ENCODE data around the gene FRMD4A.

FRMD4A gene

DNA sequence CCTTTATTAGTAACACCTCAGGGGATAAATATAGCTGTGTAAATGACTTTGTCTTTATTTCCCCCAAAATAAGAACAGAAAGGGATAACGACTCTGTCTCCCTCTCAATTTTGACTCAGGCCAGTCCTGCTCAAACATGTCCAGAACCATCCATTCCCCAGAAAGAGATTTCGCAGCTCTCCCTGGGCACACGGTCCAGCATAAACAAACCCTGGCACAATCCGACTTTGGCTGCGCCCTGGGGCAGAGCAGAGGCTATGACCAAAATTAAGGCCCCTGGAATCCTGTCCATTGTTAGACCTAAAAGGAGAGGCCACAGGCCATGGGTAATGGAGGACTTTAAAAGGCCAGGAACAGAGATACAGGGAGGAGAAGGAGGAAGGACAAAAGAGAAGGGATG is 644.8 kb downstream of the FRMD4A start:
- no peak for DNase-seq

DNA sequence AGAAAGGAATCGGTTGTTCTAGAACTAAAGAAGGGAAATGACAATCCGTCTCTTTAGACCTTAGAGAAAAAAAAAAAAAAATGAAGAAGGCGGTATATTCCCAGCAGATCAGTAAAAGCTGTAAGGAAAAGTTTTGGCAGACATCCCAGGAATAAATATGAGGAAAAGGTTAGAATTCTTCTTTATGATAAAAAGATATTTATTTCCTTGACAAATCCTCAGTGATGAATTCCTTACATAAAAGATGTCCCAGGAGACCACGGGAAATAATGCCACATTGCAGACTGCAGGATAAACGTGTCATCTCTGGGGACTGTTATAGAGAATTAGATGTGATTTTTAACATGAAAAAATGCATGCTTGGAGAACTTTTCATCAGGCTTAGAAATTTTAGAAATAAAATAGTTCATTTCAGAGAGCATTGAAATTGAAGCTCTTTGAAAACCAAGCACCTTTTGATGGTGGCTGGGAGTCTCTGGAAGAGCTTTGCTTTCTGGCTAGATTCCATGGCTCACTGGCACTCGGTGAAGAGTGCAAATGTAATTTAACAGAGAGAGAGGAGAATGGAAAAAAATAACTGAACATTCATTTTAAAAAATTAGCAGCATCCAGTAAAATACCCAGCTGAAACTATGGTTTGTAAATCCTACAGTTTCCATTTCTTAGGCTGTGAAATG is 645.8 kb downstream of the FRMD4A start:
- no peak for DNase-seq

DNA sequence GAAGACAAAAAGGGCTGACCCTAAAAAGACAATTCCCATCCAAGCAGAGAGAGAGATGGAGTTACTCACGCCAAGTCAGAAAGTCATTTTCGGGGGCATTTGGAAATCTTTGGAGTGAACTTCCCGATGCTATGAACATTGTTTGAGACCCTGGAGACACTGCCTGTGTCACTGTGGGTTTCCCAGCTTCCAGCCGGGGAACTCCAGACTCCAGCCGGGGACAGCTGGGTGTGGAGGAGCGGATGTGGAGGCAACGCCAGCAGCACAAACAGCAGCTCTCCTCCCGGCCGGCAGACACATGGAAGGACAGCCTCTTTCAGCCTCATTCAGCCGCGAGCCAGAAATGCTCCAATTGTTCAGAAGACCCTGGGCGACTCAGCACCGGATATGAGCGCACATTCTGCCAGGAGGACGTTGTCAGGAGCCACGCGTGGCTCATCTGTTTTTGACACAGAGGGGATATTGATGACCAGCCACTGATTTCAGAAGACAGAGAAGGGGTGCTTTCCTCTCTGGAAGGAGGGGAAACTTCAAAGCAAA is 646.4 kb downstream of the FRMD4A start:
- DNase-seq: no peak

DNA sequence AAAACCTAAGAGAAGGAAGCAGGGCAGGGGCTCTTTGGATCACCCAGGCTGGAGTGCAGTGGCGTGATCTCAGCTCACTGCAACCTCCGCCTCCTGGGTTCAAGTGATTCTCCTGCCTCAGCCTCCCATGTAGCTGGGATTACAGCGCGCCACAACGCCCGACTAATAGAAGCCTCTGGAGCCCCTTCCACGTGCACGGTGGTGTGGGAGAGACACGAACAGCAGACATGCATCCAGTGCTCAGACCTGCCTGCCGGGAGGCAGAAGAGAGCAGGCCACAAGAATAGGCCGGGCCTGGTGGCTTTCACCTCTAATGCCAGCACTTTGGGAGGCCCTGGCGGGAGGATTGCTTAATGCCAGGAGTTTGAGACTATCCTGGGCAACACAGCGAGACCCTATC is 647.7 kb downstream of the FRMD4A start:
- no peak for DNase-seq

DNA sequence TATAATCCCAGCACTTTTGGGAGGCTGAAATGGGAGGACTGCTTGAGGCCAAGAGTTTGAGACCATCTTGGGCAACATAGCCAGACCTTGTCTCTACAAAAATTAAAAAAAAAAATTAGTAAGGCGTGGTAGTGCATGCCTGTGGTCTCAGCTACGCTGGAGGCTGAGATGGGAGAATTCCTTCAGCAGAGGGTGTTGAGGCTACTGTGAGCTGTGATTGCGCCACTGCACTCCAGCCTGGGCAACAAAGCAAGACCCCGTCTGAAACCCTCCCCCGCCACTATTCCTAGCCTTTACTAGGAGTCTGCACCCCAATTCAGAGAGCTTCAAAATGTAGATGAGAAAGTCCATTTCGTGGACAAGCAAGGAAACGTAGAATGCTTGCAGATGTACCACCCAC is 648.8 kb downstream of the FRMD4A start:
- no peak for DNase-seq

DNA sequence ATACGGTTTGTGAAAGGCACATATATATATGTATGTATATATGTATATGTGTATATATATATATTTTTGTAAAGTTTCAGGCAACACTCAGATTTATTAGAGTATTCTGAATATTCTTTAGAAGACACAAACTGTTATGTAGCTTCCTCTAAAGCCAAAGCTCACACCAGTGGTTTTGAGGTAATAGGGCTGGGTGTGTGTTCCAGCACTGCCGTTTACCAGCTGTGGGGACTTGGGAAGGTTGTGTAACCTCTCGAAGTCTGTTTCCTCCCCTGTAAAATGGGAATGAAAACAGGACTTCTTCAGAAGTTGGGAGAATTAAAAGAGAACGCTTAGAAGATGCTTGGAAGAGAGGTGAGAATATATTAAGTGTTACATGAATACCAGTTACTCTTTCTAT is 649.2 kb downstream of the FRMD4A start:
- no peak for DNase-seq

DNA sequence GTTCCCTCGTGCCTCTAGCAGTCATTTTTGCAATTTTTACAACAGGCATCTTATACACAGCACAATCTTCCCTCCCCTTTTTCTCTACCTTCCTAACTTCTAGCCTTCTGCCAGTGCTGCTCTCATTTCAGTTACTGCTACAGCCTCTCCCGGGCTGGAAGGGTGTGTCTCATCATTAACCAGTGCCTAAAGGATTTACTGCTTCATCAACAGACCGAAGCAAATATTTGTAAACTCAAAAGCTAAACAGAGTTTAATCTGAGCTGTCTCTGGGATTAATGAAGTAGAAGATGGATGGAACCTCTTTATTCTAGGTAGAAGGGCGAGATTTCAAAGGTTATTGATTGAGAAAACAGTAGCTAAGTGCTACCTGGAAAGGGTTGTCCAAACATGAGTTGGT is 649.6 kb downstream of the FRMD4A start:
- no peak for DNase-seq

DNA sequence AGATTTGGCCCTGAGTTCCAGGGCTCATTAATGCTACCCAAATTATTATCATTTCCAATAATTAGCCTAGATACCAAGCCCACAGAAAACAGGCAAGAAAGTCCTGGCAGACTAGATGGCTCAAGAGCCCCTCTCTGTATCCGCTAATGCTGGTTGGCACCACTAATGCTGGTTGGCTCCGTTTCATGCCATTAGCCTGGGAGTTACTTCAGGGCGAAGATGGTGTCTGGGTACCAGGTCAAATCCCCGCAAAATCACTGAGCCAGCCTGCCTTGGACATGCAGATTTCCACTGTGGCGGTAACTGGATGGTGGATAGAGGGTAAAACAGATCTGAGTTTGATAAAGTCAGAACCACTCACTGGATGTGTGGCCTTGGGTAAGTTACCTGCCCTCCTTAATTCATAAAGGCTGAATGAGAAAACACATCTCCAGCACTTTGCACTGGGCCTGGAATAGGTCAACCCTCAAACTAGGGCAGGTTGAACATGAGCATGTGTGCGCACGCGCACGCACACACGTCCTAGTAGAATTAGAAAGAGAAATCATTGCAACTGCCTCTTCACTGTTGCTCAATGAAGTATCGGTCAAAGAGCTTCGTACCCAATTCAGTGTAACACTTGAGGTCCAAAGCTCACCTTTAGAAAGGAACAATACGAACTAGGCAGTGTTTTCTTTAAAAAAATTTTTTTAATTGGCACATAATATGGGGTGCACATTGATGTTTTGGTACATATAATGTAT is 652.5 kb downstream of the FRMD4A start:
- DNase-seq: no peak

DNA sequence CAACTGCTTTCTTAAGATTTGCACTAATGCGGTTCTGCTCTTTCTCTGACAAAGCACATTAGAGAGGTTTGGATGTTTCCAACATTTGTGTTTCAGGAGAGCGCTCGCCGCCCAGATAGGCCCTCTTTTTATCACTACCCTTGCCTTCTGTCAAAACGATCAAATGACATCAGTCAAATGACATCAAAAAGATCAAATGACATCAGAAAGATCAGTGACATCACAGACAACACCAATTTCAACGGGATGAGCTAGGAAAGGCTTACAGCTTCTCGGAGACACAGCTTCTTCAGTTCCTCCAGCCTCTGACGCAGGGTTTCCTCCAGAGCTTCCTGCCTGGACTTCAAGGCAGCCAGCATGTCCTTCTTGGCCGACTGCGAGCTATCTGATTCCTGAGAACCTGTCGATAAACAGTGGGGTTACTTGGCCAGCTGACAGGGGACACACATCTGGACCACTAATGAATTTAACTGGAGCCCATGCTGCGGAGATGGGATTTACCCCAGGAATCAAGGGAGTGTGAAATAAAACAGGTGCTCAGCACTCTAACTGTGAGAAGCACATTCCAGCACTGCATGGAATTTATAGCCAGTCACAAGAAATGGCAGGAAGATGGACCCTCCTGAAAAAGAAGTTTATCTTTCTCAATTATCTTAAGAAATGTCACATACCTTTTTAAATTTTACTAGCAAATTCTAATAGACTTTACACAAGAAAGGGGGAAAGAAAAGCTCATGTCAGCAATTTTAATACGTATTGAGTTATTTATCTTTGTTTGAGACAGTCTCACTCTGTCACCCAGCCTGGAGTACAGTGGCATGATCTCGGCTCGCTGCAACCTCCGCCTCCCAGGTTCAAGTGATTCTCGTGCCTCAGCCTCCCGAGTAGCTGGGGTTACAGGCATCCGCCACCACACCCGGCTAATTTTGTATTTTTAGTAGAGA is 655.8 kb downstream of the FRMD4A start:
- DNase-seq: no peak

DNA sequence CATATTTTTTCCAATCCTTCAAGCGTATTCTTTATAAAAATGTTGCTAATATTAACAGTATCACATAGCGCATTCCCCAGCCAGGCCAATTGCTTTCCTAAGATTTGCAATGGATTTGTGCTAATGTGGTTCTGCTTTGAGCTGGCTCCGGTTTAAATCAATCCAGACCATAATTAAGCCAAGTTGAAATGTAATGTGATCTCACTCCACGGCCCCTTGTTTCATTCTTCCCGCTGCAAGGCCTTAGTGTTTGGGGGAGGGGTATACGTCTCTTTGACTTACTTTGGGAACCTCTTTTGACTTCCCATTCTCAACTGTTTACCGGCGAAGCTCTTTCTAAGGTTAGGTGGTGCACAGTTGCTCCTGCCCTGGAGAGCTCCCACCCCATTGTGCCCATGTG is 657.6 kb downstream of the FRMD4A start:
- DNase-seq: no peak

DNA sequence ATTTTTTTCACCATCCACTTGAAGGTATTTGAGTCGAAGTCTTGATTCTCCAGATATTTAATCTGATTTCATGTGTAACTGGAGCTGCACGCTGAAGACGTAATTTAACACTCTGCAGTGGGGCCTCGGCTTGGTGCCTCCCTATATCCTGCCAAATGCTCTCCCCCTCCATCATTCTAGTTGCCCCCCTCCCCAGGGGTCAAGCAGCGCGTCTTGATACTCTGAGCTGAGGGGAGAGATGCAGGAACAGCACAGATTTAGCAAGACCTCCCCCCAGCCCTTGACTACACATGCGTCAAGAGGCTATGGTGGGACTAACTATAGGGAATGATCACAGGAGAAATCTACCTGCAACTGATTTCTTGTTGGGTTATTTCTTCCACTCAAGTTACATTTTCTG is 658.2 kb downstream of the FRMD4A start:
- DNase-seq: no peak

DNA sequence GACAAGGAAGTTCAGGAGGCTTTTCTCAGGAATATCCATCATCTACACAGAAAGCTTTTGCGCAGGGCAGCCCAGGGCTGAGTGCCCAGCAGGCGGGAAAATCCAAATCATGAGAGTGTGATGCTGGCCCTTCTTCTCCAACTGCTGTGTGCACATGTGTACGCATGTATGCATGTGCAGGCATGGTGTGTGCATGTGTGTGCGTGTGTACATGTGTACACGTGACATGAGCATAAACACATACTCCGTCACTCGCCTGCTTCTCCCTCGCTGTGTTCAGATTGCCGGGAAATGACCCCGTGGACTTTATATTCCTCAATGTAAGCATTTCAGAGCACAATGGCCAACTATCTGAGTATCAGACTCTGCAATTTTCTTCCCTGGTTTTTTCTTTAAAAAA is 658.8 kb downstream of the FRMD4A start:
- no peak for DNase-seq

DNA sequence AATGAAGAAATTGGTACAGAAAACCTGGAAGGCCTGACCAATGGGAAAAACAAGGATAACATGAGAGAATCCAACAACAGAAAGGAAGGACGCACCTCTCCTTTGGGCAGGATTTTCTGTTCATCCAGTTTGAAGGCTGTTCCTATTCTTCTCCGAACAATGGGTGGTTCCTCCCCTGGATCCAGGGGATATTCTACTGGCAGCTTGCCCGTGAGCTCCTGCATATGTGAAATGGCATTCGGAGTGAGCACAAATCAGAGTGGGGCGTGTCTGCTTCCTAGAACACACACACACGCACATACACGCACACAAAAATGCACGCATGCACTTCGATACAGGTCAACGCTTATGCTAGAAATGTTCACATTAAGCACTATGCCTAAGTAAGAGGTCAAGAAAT is 660.4 kb downstream of the FRMD4A start:
- DNase-seq: no peak

DNA sequence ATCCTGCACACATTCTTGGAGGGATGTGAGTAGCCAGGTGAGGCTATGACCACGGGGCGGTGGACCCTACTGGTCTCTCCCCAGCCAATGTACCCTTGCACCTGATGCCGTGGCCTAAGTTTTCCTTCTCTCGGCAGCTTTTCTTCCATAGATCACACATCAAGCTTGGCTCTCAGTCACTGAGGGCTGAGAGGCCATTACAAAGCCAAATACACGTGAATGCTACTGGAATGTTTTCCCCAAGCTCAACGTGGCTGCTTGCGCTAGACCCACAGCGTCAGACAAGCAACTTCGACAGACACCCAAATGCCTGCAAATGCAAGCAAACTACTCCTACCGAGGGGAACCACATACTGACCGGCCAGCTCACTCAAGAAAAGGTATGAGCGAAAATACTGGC is 660.8 kb downstream of the FRMD4A start:
- no peak for DNase-seq

DNA sequence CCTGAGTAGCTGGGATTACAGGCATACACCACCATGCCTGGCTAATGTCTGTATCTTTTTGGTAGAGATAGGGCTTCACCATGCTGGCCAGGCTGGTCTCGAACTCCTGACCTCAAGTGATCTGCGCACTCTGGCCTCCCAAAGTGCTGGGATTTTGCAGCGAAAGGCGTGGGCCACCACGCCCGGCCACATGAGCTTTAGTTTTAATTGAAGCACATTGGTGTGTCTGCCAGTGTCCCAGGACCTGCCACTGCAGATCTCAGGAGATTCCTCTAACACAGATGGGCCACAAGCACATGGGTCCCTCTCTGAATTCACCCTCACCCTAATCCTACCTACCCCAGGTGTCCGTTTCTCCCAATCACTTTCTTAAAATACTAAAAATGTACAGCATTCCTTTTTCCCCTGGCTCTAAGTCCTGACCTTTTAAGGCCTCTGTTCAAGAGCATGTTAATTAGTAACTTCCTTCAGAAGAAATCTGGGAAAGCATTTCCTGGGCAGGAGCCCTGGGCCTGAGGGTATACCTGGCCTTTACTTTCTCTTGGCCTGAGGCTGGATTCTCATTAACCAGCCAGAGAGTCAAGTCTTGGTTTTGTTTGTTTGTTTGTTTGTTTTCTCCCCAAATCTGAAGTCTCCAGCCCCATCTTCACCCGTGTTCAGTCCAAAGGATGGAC is 661.4 kb downstream of the FRMD4A start:
- no peak for DNase-seq

DNA sequence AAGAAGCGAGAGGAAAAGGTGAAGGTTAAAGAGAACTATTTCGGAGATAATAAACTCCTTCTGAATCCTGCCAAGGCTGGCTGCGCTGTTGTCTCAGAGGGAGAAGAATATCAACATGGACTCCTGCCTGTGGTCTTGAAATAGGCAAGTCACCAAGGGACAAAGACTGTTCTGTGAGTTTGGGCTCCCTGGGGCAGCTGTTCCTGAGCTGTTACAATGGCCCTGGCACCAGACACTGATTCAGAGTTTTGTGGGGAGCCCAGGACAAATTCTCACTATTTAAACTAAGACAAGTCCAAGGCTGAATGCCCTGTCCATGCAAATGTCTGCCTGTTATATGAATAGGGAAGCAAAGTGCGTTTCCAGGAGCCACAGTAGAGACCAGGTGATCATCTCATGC is 662.6 kb downstream of the FRMD4A start:
- no peak for DNase-seq

DNA sequence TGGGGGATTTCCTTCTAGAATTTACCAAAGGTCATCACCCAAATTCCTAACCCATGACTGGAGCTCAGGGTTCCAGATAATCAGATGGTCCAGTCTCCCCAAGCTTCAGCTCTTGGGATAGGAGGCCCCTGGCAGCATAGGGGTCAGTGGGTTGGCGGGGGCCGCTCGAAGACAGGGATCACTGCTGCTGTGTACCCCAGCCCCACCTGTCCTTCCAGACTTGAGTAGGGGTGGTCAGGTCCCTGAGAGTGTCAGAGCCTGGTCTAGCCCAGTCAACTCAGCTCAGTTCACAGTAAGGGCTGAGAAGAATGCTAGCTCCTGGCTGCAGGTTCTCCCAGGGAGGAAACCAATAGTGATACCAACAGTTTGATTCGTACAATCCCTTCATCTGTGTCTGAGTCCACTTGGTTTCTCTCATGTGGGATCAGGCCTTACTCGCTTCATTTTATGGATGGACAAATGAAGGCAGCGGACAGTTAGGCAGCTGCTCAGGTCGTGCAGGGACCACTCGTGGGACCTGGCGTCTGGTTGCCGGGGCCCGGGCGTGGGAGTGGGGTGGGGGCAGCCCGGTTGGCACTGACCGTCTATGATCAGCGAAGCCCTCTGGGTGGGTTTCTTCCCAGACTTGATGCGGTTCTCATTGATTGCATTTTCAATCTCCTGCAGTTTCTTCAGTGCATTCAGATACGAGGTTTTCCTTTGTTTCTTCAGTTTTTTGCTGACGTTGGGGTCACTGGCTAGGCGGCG is 665.0 kb downstream of the FRMD4A start:
- no peak for DNase-seq

DNA sequence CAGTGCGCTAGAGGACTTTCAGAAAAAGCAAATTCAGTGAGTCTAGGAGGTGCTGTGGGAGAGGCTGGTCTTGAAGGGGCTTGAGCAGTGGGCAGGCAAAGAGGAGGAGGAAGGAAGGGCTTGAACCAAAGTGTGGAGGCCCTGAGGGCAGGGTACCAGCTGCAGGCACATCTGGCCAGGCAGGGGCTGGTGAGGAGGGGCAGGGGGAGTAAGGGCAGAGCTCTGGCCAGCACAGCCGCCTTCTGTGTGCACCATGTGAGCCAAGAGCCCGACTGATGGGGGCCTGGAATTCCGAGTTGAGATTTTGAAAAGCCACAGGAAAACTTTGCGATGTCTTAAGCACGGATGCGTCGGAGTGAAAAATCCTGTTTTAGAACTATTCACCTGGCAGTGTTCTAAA is 669.5 kb downstream of the FRMD4A start:
- DNase-seq: no peak

DNA sequence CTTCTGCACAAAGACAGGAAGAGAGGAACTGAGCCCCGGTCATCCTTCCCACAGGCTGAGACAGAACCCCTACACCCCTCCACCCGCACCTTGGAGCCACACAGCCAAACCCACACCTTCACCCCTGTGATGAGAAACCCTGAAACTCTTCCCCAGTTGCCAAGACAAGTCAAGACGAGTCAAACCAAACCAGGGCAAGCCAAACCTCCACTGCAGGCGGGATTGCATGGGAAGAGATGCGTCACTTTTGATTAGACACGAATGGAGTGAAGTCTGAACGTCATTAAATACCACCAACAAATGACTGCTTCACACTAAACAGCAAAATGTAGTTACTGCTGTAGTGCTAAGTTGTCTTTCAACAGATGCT is 670.2 kb downstream of the FRMD4A start:
- DNase-seq: no peak

DNA sequence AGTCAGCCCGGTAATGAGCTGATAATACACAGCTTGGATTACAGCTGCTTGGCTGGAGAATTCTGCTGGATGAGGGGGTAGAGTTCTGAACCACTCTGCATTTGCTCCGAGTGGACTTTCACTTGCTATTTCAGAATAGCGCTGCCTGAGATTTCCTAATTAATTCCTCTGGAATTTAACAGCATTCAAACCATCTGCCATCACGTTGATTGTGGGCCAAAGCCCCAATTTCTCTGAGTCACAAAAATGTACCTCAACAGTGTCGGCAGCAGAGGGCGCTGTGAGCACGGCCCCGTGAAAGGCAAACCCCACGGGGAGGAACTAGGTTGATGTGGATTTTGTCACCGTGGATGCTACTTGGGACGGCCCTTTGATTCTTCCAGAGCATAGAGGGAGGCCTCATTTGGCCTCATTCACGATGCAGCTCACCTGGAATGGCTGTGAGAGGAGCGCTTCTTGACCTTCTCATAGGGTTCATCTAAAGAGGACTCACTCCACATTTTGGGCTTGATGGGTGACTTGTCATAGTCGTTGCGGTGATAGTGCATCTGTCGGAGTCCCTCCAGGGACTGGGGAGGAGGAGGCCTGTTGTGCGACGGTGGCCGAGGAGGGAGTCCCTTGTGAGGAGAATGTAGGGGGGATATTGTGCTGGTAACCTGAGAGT is 670.7 kb downstream of the FRMD4A start:
- DNase-seq: peak; percentile 59

DNA sequence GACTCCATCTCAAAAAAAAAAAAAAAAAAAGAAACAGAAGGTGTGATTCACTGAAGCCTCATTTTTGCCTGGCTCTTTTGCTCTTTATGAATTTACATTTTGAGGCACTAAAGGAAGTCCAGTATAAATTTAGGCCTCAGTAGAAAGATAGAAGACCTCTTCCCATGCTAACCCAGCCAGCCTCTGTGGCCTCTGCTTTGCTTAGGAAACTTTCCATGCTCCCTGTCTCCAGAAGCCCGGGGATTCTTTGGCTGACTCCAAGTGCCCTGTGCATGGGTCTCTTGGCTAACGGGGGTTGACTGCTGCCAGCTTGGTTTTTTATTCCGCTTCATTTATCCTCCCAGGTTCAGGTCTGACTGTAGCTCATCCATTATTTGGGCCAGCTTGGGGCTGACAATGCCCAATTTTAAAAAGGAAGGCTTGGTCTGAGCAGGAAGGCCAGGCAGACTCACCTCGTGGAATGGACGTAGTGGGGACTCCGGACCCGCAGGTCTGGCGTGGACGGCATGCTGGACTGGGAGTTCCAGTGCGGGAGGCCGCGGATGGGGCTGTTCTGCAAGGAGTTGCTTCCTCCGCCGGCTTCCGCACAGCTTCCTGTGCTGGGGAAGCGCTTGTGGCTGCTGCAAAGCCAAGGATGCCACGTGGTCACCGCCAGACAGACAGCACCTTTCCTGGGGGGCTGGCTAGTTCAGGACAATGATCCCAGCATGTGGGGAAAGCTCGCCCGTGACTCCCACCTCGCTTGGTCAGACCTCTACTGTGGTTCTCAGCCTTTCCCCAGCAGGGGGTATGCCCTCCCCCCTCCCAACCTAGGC is 671.6 kb downstream of the FRMD4A start:
- no peak for DNase-seq
